Skeletal muscle cell (primary cell): ENCODE measurements around the gene CASKIN2.

Source experiments
- DNase-seq: peaks from one replicate; pipeline ENCODE4 v3.0.0-alpha.2; 2010; ENCODE audit warnings: low read depth
- H3K4me3 ChIP-seq: 2 replicates; pipeline ENCODE4 v1.5.1; 2011; ENCODE audit warnings: low read depth, mild to moderate bottlenecking, control low read depth, low read length, moderate library complexity

Gene CASKIN2

GRCh38 chr17:75515496-75516254 lies at the start of gene CASKIN2:
CASKIN2 (minus strand) TSS chr17:75515537; CDS start chr17:75513804, 1,733 bp downstream.
- peak; percentile 51 for DNase-seq
- H3K4me3 ChIP-seq = peak within 1 kb of the TSS; percentile 84

- peak; percentile 17 for DNase-seq
- H3K4me3 ChIP-seq = no peak overlapping the region
Observed at GRCh38 chr17:75565066-75565465, 49.7 kb upstream of the CASKIN2 start.

DNA sequence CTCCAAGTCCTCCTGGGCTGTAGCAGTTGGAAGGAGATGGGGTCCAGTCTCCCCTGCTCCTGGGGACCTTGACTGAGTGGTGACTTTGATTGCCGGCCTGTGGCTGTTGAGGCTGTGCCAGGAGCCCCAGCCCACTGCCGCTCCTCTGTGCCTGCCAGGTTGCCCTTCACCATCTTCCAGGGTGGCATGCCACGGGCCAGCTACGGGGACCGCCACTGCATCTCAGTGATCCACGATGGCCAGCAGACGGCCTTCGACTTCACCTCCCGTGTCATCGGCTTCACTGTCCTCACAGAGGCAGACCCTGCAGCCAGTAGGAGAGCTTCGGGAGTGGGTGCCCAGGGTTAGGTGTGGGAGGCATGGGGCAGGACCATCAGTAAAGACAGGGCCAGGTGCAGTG lies 48.9 kb upstream of the CASKIN2 start:
- no peak for DNase-seq
- H3K4me3 ChIP-seq = no peak overlapping the region

DNA sequence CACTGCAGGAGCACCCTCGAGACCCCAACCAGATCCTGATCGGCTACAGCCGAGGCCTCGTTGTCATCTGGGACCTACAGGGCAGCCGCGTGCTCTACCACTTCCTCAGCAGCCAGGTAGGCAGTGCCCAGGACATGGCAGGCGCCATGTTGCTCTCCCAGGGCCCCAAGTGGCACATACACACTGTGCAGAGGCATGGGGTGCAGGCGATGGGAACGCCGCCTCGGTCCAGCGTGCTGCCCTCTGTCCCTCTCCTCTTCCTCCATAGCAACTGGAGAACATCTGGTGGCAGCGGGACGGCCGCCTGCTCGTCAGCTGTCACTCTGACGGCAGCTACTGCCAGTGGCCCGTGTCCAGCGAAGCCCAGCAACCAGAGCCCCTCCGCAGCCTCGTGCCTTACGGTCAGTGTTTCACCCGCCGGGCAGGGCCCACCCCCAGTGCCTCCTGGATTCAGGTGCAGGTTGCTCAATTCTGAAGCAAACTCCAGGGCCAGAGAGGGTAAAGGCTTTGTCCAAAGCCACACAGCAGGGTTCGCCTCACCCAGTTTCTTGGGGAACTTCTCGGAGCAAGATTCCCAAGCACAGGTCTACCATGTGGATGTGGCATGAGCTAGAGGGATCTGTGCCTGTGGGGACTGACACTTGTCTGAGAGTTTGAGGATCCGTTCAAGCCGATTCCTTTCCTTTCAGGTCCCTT lies 47.9 kb upstream of the CASKIN2 start:
- no peak overlapping the region for H3K4me3 ChIP-seq
- no peak for DNase-seq

DNA sequence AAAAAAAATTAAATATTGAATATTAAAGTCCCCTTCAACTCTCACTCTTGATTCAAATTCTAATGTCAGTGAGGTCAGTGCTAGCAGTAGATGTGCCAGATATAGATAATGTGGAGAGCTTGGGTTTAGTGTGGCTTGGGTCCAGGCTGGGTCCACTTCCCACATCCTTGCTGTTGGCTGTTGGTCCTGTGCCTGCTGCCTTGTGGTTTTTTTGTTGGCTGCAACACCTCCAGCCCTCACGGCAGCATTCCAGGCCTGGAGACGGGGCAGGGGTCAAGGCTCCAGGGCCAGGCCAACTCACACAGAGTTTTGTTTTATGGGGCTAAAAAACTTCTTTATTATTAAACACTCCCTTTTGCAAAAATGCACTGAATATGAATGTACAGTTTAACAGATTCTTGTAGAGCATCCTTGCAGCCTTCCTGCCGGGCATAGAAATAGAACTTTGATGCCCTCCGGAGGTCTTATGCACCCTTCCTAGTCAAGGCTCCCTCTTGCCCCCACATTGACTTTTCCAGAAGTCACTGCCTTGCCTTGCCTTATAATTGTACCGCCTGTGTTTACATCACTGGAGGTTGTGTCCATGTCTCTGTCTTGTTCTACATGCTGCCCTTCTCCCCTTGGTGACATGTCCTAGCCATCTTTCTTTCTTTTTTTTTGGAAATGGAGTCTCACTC lies 46.7 kb upstream of the CASKIN2 start:
- no peak overlapping the region for H3K4me3 ChIP-seq
- no peak for DNase-seq

DNA sequence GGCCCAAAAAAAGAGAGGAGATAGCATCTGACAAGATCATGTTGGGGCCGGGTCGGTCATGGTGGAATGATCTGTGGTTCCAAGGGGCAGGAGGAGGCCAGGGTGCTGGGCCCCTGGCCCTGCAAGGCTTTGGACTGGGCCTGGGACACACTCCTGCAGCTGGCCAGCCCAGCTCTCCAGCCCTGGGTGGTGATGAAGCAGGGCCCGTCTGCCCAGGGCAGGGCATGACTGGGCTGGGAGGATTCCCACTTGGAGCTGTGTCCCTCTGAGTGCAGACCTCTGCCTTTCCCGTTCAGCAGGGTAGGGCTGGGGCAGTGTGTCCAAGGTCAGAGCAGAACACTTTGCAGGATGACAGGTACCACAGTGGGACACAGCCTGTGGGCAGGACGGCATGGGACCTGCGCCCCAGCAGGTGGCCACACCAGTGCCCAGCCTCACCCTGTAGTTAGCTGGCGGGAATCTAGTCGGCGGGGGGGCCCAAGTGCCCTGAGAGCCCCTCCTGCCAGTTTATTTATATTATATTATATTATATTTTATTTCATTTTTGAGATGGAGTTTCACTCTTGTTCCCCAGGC lies 44.7 kb upstream of the CASKIN2 start:
- DNase-seq = no peak
- no peak overlapping the region for H3K4me3 ChIP-seq

GRCh38 chr17:75558666-75559530 lies 43.6 kb upstream of the CASKIN2 start:
- no peak overlapping the region for H3K4me3 ChIP-seq
- no peak for DNase-seq

- no peak overlapping the region for H3K4me3 ChIP-seq
- no peak for DNase-seq
Observed at GRCh38 chr17:75557852-75558665, 42.7 kb upstream of the CASKIN2 start.

GRCh38 chr17:75557075-75557851 lies 41.9 kb upstream of the CASKIN2 start:
- no peak overlapping the region for H3K4me3 ChIP-seq
- DNase-seq = no peak

DNA sequence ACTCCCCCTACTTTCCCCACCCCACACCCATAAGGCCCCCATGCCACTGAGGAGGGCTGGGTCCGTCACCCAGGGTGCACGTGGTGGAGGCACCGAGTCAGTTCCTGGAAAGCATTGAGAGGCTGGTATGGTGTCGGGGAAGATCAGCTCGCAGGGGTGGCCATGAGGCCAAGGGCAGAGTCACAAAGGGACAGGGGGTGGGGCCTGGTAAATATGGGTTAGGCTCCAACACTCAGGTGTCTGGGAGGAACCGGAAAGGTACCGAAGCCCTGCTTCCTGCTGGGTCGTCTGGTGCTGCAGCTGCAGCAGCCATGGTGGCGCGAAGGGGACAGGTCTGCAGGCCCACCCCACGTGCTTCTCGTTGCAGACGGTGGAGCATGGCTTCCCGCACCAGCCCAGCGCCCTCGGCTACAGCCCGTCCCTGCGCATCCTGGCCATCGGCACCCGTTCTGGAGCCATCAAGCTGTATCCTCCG lies 40.4 kb upstream of the CASKIN2 start:
- H3K4me3 ChIP-seq = no peak overlapping the region
- DNase-seq = no peak

DNA sequence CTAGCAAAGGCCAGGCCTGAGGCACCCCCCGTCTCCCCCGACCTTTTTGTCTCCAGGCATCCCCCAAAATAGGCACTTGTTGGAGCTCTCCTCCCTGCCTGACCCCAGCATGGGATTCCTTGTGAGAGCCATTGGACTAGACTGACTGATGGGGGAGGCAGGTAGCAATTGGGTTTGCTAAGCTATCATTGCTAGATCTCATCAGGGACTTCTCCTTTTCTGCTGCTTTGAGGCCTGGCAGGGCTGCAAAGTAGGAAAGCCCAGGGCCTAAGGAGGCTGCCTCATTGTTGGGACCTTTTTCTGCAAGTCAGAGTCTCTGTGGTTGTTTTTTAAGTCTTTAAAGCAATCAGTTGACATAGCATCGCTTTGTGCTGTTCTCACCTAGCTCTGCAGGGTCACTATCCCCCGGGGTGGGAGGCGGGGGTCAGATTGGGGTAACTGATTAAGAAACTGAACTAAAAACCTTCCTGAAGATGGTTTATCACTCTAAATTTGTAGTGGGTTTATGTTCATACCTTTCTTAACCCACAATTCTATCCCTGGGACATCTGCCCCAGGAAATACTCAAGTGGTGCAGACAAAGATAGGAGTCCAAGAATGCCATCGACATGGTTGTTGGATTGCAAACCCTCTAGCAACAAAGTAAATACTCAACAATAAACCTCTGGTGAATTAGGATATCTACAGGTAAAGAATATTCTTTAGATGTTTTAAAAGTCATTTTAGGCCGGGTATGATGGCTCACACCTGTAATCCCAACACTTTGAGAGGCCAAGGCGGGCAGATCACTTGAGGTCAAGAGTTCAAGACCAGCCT lies 38.2 kb upstream of the CASKIN2 start:
- DNase-seq = no peak
- no peak overlapping the region for H3K4me3 ChIP-seq

DNA sequence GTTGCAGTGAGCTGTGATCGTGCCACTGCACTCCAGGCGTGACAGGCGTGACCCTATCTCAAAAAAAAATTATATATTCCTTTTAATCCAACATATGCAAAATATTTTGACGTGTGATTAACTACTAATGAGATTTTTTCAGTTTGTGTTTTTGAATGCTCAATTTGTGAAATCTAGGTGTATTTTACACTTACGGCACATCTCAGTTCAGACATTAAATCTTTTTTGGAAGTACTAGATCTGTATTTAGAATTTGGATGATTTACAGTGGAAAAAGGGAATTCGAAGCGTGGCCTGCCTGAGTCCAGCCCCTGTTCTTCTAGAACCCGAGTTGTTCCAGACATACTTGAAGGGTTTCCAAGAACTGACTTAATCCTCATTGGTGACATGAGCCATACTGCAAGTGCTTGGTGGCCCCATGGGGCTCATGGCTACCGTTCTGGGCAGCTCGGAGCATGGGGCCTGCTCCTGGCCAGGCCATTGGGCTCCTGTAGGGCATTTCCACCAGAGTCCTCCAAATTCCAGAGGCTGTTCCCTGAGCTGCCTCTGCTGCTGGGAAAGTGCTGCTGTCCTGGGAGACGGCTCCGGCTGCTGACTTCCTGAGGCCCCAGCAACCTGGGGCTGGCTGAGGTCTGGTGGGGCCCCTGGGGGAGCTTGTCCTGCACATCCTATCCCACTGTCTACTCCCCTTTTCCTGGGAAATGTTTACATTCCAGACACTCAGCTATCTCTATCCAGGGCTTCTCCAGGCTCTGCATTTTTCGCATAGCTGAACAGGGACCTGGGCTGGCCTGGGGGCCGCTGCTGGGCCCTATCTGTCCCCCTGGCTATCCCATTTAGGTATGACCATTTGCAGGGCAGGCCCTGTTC lies 37.3 kb upstream of the CASKIN2 start:
- no peak overlapping the region for H3K4me3 ChIP-seq
- DNase-seq = no peak

- no peak for DNase-seq
- no peak overlapping the region for H3K4me3 ChIP-seq
Observed at GRCh38 chr17:75551266-75551665, 35.9 kb upstream of the CASKIN2 start.

GRCh38 chr17:75550139-75550465 lies 34.8 kb upstream of the CASKIN2 start:
- no peak overlapping the region for H3K4me3 ChIP-seq
- DNase-seq = no peak

- no peak overlapping the region for H3K4me3 ChIP-seq
- no peak for DNase-seq
Observed at GRCh38 chr17:75549246-75550138, 34.2 kb upstream of the CASKIN2 start.
